ENCODE results near the gene SGCB.

- no peak for TF ChIP-seq POLR2A (IDR thresholded peaks at IDR 0.05)
- TF ChIP-seq CTCF (IDR thresholded peaks at IDR 0.05): no peak
- peak; percentile 25 to 69 for TF ChIP-seq POLR2AphosphoS5 (IDR thresholded peaks at IDR 0.05; ENCODE audit: insufficient read depth in 1 of 2, low read depth in 1 of 2)
Measured at GRCh38 chr4:52051615-52052474, 13.7 kb upstream of the SGCB start.
